DND-41 (cell line): Measurements from ENCODE around the gene RUNX1.

Source experiments
- ATAC-seq: fragments of 200-7000 bp; cut with Tn5 transposase; 3 replicates; pipeline ENCODE4 v1.9.1; 2021; ENCODE audit warnings: low read depth; ENCODE audit not compliant: insufficient read depth
- DNase-seq: peaks from one replicate; pipeline ENCODE4 v3.0.0-alpha.2; 2020
- H2AFZ ChIP-seq: 2 replicates; pipeline ENCODE4 v1.6.0; 2012; ENCODE audit warnings: low read depth, low read length
- H3K27ac ChIP-seq: 2 replicates; pipeline ENCODE4 v1.5.1; 2012; ENCODE audit warnings: low read length, inconsistent platforms
- H3K27me3 ChIP-seq: fragments of 200-600 bp; sonication (generic); 2 replicates; pipeline ENCODE4 v1.6.0; 2012; ENCODE audit warnings: low read length, mild to moderate bottlenecking, inconsistent platforms; ENCODE audit not compliant: insufficient read depth, poor library complexity
- H3K36me3 ChIP-seq: 2 replicates; pipeline ENCODE4 v1.5.1; 2012; ENCODE audit warnings: low read length, inconsistent platforms; ENCODE audit not compliant: insufficient read depth
- H3K4me1 ChIP-seq: 2 replicates; pipeline ENCODE4 v1.5.1; 2012; ENCODE audit warnings: mild to moderate bottlenecking, low read length; ENCODE audit not compliant: insufficient read depth
- H3K4me2 ChIP-seq: 2 replicates; pipeline ENCODE4 v1.6.0; 2012; ENCODE audit warnings: mild to moderate bottlenecking, moderate library complexity, low read length, inconsistent platforms; ENCODE audit not compliant: insufficient read depth
- H3K4me3 ChIP-seq, 2 experiments: fragments of 200-600 bp in 1 of 2; shearing (Covaris generic) in 1 of 2; 2 replicates each; pipeline ENCODE4 v1.5.1; 2012 to 2016; ENCODE audit warnings: inconsistent platforms in 2 of 2, low read length in 2 of 2, mild to moderate bottlenecking in 2 of 2, low read depth in 1 of 2, moderate library complexity in 1 of 2
- H3K79me2 ChIP-seq: 2 replicates; pipeline ENCODE4 v1.6.0; 2012; ENCODE audit warnings: low read length, inconsistent platforms; ENCODE audit not compliant: insufficient read depth
- H3K9ac ChIP-seq: 2 replicates; pipeline ENCODE4 v1.6.0; 2012; ENCODE audit warnings: low read depth, mild to moderate bottlenecking, inconsistent platforms, low read length, moderate library complexity
- H3K9me3 ChIP-seq: 2 replicates; pipeline ENCODE4 v1.5.1; 2012; ENCODE audit warnings: low read length, moderate library complexity, mild to moderate bottlenecking, inconsistent platforms; ENCODE audit not compliant: insufficient read depth, severe bottlenecking
- H4K20me1 ChIP-seq: 2 replicates; pipeline ENCODE4 v1.6.0; 2012; ENCODE audit warnings: low read length; ENCODE audit not compliant: insufficient read depth
- EZH2 ChIP-seq: IDR thresholded peaks from 3 replicates; pipeline ENCODE4 v1.6.1; 2012; ENCODE audit warnings: borderline replicate concordance, low read depth, mild to moderate bottlenecking, moderate library complexity, low read length, inconsistent platforms; ENCODE audit not compliant: severe bottlenecking
- TF ChIP-seq, protein P1 (sequence below): IDR thresholded peaks from 2 replicates; pipeline ENCODE4 v1.5.1; 2012; ENCODE audit warnings: borderline replicate concordance, low read length, moderate library complexity, mild to moderate bottlenecking; ENCODE audit not compliant: poor library complexity, severe bottlenecking; ENCODE audit errors: extremely low read depth

The RUNX1 gene

DNA sequence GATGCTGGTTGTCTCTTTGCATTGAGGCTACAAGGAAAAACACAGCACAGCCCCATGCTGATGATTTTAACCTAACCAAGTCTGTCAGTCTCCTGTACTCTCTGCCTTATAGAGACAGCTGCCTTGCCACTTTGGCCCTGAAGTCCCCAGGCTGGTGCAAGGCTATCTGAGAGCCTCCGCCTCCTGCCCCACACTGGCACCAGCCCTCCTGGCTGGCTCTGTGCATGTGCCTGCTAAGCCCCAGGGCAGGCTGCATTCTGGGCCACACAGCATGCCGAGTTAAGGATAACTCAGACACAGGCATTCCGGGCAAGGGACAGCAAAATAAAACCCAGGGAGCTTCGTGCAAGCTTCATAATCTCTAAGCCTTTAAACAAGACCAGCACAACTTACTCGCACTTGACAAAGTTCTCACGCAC is 910 bp downstream of the RUNX1 start:
- TF ChIP-seq, protein P1, sequence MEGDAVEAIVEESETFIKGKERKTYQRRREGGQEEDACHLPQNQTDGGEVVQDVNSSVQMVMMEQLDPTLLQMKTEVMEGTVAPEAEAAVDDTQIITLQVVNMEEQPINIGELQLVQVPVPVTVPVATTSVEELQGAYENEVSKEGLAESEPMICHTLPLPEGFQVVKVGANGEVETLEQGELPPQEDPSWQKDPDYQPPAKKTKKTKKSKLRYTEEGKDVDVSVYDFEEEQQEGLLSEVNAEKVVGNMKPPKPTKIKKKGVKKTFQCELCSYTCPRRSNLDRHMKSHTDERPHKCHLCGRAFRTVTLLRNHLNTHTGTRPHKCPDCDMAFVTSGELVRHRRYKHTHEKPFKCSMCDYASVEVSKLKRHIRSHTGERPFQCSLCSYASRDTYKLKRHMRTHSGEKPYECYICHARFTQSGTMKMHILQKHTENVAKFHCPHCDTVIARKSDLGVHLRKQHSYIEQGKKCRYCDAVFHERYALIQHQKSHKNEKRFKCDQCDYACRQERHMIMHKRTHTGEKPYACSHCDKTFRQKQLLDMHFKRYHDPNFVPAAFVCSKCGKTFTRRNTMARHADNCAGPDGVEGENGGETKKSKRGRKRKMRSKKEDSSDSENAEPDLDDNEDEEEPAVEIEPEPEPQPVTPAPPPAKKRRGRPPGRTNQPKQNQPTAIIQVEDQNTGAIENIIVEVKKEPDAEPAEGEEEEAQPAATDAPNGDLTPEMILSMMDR, result peak; percentile 1
- TF ChIP-seq EZH2, result no peak
- Histone ChIP-seq H3K27me3 (no peaks in the 10 kb centered on the region), H2AFZ (no peak overlapping the region), H3K36me3 (peaks cover 44% of the 10 kb centered on the region), H3K9ac (peak overlapping the region; percentile 78), H4K20me1 (peaks cover 24% of the 10 kb centered on the region), H3K4me2 (peak overlapping the region; percentile 89), H3K79me2 (peaks cover 78% of the 10 kb centered on the region), H3K9me3 (no peaks in the 10 kb centered on the region), H3K27ac (peak overlapping the region; percentile 95), H3K4me3 (peak overlapping the region; percentile 71 to 79), H3K4me1 (peaks cover 77% of the 10 kb centered on the region)
- ATAC-seq (peak; percentile 35), DNase-seq (peak; percentile 66)

DNA sequence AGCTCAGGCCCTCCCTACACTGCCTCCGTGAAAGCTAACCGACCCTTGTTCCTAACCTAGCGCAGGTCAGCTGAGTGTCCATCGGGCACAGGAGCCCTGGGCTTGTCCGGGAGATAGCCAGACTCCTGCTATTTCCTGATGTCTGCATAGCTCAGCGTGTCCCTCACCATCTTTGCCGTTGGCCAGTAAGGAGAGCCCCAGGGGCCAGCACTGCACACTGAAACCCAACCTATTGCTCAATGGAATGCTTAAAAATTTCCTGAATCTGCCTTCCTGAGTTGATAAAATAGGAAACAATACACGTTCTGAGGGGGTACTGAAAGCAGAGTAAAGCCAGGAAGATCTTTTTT is 2.2 kb downstream of the RUNX1 start:
- no peaks in the 10 kb centered on the region for H3K9me3 ChIP-seq
- TF ChIP-seq EZH2, result no peak
- TF ChIP-seq, protein P1, result no peak
- H4K20me1 ChIP-seq, result peaks cover 38% of the 10 kb centered on the region
- H3K9ac ChIP-seq, result peak overlapping the region; percentile 78
- no peaks in the 10 kb centered on the region for H3K27me3 ChIP-seq
- H3K79me2 ChIP-seq, result peaks cover 89% of the 10 kb centered on the region
- H3K27ac ChIP-seq, result peak overlapping the region; percentile 95
- ATAC-seq (no peak), DNase-seq (peak; percentile 31)
- peaks cover 57% of the 10 kb centered on the region for H3K36me3 ChIP-seq
- no peak overlapping the region for H2AFZ ChIP-seq
- H3K4me1 ChIP-seq, result peaks cover 79% of the 10 kb centered on the region
- peak overlapping the region; percentile 71 to 79 for H3K4me3 ChIP-seq
- peak overlapping the region; percentile 89 for H3K4me2 ChIP-seq

DNA sequence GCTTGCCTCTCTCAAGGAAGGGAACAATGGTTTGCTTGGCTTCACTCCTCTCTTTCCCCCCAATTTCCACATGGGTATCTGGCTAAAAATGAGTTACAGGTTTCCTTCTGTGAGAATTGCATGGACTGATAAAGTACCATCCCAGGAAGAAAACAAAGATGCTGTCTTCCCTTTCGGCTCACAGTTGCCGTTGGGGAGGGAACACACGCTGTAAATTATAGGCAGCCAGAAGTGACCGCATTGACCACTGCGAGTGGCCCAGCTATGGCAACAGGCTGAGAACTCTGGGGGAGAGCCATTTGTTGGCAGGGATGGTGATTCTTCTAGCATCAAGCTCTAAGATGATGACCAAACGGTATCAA is 2.9 kb downstream of the RUNX1 start:
- peak overlapping the region; percentile 89 for H3K4me2 ChIP-seq

More for the DNA sequence above, 2.9 kb downstream of the RUNX1 start:
- peaks cover 95% of the 10 kb centered on the region for H3K79me2 ChIP-seq
- H3K27ac ChIP-seq, result peak overlapping the region; percentile 95
- DNase-seq, result no peak
- H3K27me3 ChIP-seq, result no peaks in the 10 kb centered on the region
- H3K36me3 ChIP-seq, result peaks cover 60% of the 10 kb centered on the region
- no peak overlapping the region for H2AFZ ChIP-seq
- TF ChIP-seq, protein P1, result no peak
- no peak for TF ChIP-seq EZH2
- H3K9me3 ChIP-seq, result no peaks in the 10 kb centered on the region
- peaks cover 39% of the 10 kb centered on the region for H4K20me1 ChIP-seq
- H3K4me3 ChIP-seq, result peak overlapping the region; percentile 71 to 79
- ATAC-seq, result no peak
- H3K9ac ChIP-seq, result peak overlapping the region; percentile 78
- peaks cover 79% of the 10 kb centered on the region for H3K4me1 ChIP-seq
